ENCODE results near the gene TARBP1. TPM values are rescaled to one million over a fixed set of nuclear protein-coding genes. Genes with fewer than 3 reads are reported as not detected.
A peak's percentile ranks its signal among the peaks of the same experiment; 100 is the strongest.
"Not testable (repeated sequence)": the region's sequence is repeated elsewhere in the genome, so short reads cannot be mapped to it uniquely, and the experiment has no call there.

Gene TARBP1
- total and polyA plus RNA-seq, 4 donors: 11.2 to 48.7 (median 29.9) TPM

- ATAC-seq (ENCODE audit: insufficient read depth, low FRiP score): no peak
- peak overlapping the region in 1 of 2 donors; percentile 61 for H3K27ac ChIP-seq (ENCODE audit: low read depth in 1 of 2, low read length in 1 of 2)
- no peaks in the 10 kb centered on the region for H3K9me3 ChIP-seq (ENCODE audit: control insufficient read depth in 4 of 4, insufficient read depth in 3 of 4, low read length in 3 of 4)
- H3K9ac ChIP-seq (ENCODE audit: insufficient read depth in 1 of 2, low read length in 2 of 2): no peak overlapping the region
- no peak overlapping the region for H3K4me3 ChIP-seq
- no peaks in the 10 kb centered on the region for H3K36me3 ChIP-seq (ENCODE audit: control insufficient read depth in 4 of 4, insufficient read depth in 4 of 4, low read length in 4 of 4)
- WGBS, 2 donors: 76 to 85% methylated on average over 4 of the region's 4 CpGs
- no peaks in the 10 kb centered on the region for H3K27me3 ChIP-seq (ENCODE audit: control insufficient read depth in 3 of 3, insufficient read depth in 3 of 3, low read length in 2 of 3)
- DNase-seq: no peak
- H3K4me1 ChIP-seq (ENCODE audit: control insufficient read depth in 5 of 5, insufficient read depth in 5 of 5, low read length in 5 of 5): peaks cover 3 to 27% (median 10%) of the 10 kb centered on the region in 5 donors
- no peak for TF ChIP-seq CTCF (IDR thresholded peaks at IDR 0.05; ENCODE audit: control extremely low read depth, extremely low read depth)
Observed at GRCh38 chr1:234504969-234505768, 26.2 kb upstream of the TARBP1 start.

GRCh38 chr1:234504251-234504650 lies 25.3 kb upstream of the TARBP1 start:
- not testable (repeated sequence) for H3K9ac ChIP-seq (ENCODE audit: insufficient read depth in 1 of 2, low read length in 2 of 2); H3K27me3 ChIP-seq (ENCODE audit: control insufficient read depth in 3 of 3, insufficient read depth in 3 of 3, low read length in 2 of 3); H3K4me3 ChIP-seq; ATAC-seq (ENCODE audit: insufficient read depth, low FRiP score); DNase-seq; H3K27ac ChIP-seq (ENCODE audit: low read depth in 1 of 2, low read length in 1 of 2); H3K9me3 ChIP-seq (ENCODE audit: control insufficient read depth in 4 of 4, insufficient read depth in 3 of 4, low read length in 3 of 4); H3K36me3 ChIP-seq (ENCODE audit: control insufficient read depth in 4 of 4, insufficient read depth in 4 of 4, low read length in 4 of 4)
- H3K4me1 ChIP-seq (ENCODE audit: control insufficient read depth in 5 of 5, insufficient read depth in 5 of 5, low read length in 5 of 5): peaks cover 3 to 28% (median 15%) of the 10 kb centered on the region in 5 donors
- 76 to 90% methylated on average over 5 of the region's 5 CpGs for WGBS, 2 donors

- Histone ChIP-seq H3K36me3 (ENCODE audit: control insufficient read depth in 4 of 4, insufficient read depth in 4 of 4, low read length in 4 of 4) (no peaks in the 10 kb centered on the region), H3K9ac (ENCODE audit: insufficient read depth in 1 of 2, low read length in 2 of 2) (no peak overlapping the region), H3K4me3 (no peak overlapping the region), H3K4me1 (ENCODE audit: control insufficient read depth in 5 of 5, insufficient read depth in 5 of 5, low read length in 5 of 5) (peaks cover 3 to 29% (median 16%) of the 10 kb centered on the region in 5 donors), H3K9me3 (ENCODE audit: control insufficient read depth in 4 of 4, insufficient read depth in 3 of 4, low read length in 3 of 4) (no peaks in the 10 kb centered on the region), H3K27me3 (ENCODE audit: control insufficient read depth in 3 of 3, insufficient read depth in 3 of 3, low read length in 2 of 3) (no peaks in the 10 kb centered on the region), H3K27ac (ENCODE audit: low read depth in 1 of 2, low read length in 1 of 2) (no peak overlapping the region)
- no peak for TF ChIP-seq CTCF (IDR thresholded peaks at IDR 0.05; ENCODE audit: control extremely low read depth, extremely low read depth)
- 72 to 76% methylated on average over 4 of the region's 4 CpGs for WGBS, 2 donors
- peak in 2 of 3 donors; percentile 38 to 81 for DNase-seq
- no peak for ATAC-seq (ENCODE audit: insufficient read depth, low FRiP score)
Observed at GRCh38 chr1:234503193-234504050, 24.4 kb upstream of the TARBP1 start.

- Histone ChIP-seq H3K36me3 (ENCODE audit: control insufficient read depth in 4 of 4, insufficient read depth in 4 of 4, low read length in 4 of 4) (no peaks in the 10 kb centered on the region), H3K4me3 (no peak overlapping the region), H3K4me1 (ENCODE audit: control insufficient read depth in 5 of 5, insufficient read depth in 5 of 5, low read length in 5 of 5) (peaks cover 3 to 29% (median 16%) of the 10 kb centered on the region in 5 donors), H3K27ac (ENCODE audit: low read depth in 1 of 2, low read length in 1 of 2) (no peak overlapping the region), H3K9me3 (ENCODE audit: control insufficient read depth in 4 of 4, insufficient read depth in 3 of 4, low read length in 3 of 4) (no peaks in the 10 kb centered on the region), H3K27me3 (ENCODE audit: control insufficient read depth in 3 of 3, insufficient read depth in 3 of 3, low read length in 2 of 3) (no peaks in the 10 kb centered on the region), H3K9ac (ENCODE audit: insufficient read depth in 1 of 2, low read length in 2 of 2) (no peak overlapping the region)
- TF ChIP-seq CTCF (IDR thresholded peaks at IDR 0.05; ENCODE audit: control extremely low read depth, extremely low read depth): no peak
- no peak for DNase-seq
- no peak for ATAC-seq (ENCODE audit: insufficient read depth, low FRiP score)
Observed at GRCh38 chr1:234502785-234503184, 23.8 kb upstream of the TARBP1 start.
